NCI-H1930 (cell line): ENCODE measurements around the gene CNPY1.
"Not testable (repeated sequence)": the region's sequence is repeated elsewhere in the genome, so short reads cannot be mapped to it uniquely, and the experiment has no call there.

Experiments used
- DNase-seq, 2 experiments: peaks; one replicate each; lab custom pipeline; 2025; lab: John Stamatoyannopoulos, UW

The CNPY1 gene

DNA sequence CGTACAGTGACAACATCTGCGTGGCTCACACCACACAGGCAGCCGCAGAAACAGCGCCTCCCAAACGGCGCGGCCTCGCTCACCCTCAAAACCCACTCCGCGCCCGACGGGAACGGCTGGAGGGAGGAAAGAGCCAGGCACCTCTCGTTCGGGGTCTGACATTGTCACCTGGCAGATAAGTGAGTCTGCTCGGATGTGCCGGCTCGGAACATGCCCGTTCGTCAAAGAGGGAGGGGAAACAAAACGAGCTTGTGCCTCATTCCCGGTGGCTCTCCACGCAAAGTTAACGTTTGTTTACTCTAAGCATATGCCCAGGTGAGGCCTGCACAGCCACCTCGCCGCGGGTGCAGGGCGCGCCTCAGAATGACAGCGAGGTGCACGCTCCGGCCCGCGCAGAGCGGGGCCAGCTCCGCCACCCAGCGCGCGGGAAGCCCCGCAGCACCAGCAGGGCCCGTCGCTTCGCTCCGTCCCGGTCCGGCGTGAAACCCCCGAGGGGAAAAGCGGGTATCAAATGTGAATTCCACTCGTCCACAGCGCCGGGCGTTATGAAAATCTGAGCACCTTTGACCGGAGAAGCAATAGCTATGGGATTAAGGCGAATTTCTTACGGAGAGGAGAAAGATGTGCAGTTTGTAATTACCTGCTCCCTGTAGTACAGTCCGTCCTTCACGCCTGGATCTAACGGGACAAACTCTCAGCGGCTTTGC is 13.1 kb downstream of the CNPY1 start:
- no peak for DNase-seq

DNA sequence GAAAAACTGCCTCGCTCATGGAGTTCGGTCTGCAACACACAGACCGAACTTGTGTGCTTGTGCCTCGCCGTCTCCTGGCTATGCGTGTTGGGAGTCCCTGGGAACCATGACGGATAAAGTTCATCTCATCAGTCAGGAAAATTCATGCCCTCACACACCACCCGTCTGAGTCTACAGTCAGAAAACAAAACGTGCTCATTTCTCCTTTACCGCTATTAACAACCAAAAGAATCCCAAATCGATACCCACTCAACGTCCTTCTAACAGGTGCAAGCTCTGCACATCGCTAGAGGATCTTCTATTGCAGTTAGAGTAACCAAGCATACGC is 13.6 kb downstream of the CNPY1 start:
- DNase-seq: no peak

DNA sequence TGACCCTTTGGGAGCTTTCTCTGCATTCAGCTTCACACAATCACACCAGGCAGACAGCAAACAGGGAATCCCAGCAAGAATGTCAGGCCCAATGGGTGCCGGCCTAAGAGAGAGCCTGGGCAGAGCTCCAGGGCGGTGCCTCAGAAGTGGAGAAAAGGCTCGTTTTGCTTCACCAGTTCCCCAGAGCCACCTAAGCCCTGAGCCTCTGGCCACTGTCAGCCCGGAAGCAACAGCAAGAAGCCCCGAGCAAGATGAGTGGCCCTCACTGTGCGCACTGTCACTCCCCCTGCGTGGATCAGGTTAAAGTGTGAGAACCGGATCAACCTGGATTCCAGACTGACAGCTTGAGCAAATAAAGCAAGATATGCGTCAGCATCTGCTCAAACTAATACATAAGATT is 14.7 kb downstream of the CNPY1 start:
- DNase-seq: no peak

DNA sequence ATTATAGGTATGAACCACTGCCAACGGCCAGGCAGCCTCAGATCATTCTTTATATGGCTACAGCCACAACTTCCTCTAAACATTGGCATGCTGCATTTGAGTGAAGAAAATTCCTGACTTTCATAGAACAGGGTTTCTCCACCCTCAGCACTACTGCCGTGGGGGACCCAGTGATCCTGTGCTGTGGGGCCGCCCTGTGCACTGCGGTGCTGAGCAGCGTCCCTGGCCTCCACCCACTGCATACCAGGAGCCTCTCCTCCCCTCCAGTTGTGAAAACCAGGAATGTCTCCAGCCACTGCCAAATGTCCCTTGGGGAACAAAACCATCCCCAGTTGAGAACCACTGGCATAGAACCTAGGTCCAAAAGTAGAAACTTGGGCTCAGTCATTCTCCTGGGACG is 15.8 kb downstream of the CNPY1 start:
- DNase-seq: no peak

DNA sequence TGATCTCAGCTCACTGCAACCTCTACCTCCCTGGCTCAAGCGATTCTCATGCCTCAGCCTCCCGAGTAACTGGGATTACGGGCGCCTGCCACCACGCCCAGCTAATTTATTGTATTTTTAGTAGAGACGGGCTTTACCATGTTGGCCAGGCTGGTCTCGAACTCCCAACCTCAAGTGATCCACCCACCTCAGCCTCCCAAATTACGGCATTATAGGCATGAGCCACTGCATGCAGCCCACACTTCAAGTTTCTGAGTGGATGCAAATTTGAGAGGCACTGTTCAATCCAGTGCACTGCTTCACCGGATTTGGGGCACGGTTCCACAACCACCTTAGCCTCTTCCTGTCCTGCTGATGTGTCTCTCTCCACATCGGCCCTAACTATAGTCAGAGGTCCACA is 16.5 kb downstream of the CNPY1 start:
- no peak for DNase-seq

DNA sequence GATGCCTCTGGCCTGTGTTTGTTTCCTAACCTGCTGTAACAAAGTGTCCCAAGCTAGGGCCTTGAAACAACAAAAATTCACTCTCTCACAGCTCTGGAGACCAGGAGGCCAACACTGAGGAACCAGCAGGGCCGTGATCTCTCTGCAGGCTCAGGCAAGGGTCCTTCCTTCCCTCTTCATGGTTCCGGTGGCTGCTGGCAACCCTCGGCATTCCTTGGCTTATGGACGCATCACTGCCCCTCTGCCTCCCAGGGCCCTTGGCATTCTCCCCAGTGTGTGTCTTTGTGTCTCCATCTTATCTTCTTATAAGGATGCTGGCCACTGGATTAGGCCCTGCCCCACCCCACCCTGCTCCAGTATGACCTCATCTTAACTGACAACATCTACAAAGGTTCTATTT is 17.0 kb downstream of the CNPY1 start:
- DNase-seq: no peak

DNA sequence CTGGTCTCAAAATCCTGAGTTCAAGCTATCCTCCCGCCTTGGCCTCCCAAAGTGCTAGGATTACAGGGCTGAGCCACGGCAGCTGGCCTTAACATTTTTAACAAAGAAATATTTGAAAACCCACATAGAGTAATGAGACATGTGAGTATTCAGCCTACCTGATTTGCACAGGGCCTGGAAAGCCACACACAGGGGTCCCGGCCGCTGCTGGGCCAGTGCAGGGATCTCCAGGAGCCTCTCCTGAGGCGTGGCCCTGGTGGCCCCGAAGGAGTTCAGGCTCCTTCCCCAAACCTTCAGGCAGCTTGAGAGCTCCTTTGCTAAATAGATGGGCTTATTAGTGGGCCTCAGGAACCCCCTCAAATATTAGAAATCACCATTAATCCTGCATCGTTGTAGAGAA is 18.7 kb downstream of the CNPY1 start:
- no peak for DNase-seq

DNA sequence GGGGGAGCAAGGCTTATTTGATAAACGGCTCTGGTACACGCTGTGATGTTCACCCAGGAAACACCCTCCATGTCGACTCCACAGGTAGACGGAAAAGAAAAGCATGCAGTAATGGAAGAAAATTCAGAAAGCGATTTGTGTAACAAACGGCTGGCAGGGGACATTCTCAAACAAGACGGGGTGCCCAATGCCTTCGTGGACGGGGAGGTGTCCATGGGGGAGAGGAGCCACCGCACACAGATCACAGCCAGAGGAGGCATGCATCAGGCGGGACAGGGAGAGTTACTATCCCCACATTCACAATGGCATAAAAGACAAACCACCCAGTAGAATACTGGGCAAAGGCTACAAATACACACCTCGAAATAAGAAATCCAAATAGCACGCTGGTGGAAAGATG is 20.1 kb downstream of the CNPY1 start:
- no peak for DNase-seq

DNA sequence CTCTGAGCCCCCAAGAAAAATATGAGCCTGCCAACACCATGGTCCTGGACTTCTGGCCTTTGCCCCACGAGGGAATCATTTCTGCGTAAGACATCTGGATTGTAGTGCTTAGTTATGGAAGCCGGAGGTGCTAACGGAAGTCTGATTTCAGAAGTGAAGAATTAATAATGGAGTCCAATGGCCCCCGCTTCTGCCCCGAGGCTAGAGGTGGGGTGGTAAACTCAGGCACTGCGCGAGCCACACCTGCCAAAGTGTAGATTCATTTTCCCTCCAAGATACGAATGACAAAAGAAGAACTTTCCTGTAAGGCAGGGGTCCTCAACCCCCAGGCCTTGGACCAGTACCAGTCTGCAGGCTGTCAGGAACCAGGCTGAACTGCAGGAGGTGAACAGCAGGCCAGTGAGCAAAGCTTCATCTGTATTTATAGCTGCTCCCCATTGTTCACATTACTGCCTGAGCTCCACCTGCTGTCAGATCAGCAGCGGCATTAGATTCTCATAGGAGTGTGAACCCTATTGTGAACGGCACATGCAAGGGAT is 22.3 kb downstream of the CNPY1 start:
- DNase-seq: no peak

DNA sequence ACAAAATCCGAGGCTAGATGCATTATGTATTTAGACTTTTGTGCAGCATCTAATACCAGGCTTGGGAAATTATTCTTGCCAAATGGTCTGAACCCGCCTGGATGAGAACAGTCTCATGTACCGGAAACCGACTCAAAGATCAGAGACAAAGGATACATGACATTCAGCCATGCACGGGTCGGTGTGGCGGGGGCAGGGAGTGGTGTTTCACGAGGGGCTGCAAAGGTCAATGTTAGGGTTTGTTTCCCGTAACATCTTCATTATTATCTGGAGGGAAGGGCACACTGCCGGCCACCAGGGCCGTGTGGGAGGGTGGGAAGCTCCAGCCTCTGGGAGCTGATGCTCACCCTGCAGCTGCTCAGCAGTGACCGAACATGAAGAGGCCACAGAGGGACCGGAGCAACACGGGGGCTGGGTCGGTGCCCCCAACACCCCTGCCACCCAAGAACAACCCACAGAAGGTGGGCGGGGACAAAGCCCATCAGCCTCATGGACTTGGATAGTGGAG is 23.1 kb downstream of the CNPY1 start:
- no peak for DNase-seq

DNA sequence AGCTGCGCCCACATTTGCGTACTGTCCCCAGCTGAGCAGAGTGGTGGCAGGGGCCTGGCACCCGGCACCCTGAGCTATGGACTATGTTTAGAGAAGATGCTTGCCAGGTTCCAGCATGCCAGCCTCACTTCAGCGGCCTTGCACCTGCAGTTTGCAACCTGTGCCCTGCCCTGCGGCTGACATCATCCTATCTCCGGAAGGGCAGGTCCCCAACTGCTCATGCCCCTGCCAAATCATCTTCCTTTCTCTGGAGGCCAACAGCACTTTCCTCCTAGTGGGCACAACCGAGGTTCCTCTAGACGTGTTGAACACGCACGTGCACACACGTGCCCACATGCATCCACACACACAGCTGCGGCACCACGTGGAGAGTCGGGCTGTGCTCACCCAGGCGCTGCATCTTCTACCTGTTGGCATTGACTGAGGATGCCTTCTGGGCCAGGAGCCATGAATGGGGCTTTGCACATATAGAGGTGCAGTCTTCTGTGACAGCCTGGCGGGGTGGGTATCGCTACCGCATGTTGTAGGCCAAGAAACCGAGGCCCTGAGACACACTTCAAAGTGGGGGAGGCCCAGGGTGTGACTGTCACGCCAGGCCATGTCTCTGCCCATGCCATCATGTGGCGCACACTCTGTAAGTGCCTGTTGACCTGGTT is 24.5 kb downstream of the CNPY1 start:
- no peak for DNase-seq

DNA sequence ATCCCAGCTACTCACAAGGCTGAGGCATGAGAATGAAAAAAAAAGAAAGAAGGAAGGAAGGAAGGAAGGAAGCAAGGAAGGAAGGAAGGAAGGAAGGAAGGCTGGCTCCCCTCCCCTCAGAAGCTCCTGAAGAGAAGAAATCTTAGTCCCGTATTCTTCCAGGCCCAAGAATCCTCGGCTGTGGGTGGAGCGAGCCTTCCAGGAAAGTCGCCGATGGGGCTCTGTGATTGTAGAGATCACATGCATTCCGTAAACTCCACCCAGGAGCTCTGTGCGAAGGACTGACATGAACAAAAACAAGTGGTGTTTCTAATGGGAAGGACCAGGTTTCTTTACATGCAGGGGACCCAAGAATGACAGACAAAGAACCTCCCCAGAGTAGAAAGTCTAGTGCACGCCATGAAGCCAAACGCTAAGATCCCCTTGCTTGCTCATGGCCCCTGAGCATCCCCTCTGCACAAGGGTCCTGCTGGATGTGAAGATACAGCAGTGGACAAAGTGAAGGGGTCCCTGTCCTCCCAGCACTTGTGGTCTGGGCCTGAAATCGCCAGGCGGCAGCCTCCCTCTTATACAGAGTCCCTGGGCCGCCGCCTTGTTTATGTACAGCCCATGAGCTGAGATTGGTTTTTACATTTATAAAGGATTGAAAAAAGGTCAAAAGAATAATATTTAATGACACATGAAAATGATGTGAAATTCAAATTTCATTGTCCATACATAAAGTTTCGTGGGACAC is 25.2 kb downstream of the CNPY1 start:
- no peak for DNase-seq

DNA sequence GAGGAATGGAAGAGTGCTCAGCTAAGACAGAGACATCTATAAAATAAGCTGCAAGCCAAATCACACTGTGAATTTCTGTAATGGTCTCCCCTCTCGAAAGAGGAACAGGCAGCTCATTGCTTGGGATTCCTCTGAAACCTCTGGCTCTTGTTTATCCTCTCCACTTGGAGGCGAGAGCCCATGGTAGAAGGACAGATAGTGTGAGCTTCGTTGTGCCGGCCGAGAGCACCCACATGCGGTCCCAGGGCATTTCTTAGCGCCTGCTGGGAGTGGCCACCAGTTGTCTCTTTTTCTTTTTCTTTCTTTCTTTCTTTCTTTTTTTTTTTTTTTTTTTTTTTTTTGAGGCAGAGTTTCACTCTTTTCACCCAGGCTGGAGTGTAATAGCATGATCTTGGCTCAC is 26.2 kb downstream of the CNPY1 start:
- no peak for DNase-seq

DNA sequence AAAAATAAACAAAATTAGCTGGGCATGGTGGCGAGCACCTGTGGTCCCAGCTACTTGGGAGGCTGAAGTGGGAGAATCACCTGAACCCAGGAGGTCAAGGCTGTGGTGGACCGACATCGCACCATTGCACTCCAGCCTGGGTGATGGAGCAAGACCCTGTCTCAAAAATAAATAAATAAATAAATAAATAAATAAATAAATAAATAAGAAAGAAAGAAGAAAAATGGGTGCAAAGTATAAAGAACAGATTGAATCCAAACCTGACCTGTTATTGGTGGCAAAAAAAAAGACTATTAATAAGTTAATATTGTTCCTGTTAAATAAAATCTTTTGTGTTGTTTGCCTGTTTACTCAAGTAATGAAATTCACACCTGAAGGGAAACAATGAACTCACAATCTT is 27.0 kb downstream of the CNPY1 start:
- DNase-seq: not testable (repeated sequence)

DNA sequence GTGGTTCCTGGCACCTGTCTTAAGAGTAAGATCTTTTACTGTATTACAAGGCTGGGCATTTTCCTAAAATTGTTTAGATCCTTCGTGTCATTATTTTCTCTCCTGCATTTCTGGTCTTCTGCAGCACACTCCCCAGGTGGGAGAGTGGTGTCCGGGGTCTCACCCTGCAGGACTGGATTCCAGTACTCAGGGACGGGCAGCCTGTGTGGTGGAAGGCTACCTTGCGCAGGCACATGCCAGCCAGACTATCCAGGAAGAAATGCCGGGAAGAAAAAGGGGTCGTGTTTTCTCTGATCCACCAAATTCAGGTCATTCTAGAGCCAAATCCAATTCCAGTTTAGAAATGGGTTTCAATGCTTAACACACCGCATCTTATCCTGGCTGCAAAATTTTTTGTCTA is 27.7 kb downstream of the CNPY1 start:
- no peak for DNase-seq

DNA sequence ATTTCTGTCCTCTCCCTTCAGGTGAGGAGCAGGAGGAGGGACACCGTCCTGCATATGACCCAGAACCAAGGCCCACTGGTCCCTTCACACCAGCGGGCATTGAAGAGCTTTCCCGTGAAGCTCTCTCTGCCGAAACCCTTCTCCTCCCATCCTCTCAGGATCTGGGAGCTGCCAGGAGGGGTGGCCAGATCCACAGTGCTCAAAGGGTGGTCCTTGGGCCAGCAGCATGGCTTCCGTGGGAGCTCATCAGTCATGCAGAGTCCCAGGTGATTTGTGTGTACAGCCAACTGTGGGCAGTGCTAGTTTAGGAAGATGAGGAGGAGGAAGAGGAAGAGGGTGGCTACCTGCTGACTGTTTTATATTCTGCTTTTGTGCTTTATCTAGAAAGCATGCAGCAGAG is 28.4 kb downstream of the CNPY1 start:
- DNase-seq: no peak

DNA sequence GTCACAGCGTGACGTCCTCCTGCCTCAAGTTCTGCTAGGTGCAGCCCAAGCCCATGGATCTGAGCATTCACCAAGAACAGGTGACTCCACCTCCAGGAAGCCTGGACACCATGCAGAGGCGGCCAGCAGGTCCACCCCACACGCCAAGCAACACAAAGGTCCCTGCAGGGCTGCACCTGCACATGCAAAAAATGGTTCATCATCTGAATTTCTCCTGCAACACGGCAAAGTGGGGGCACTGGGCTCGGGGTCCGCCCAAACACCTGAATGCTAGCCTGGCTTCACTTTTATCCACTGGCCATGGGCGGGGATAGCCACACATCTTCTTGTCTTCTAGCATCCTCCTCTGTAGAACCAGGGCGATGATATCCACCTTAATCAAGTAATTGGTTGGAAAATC is 28.9 kb downstream of the CNPY1 start:
- no peak for DNase-seq

DNA sequence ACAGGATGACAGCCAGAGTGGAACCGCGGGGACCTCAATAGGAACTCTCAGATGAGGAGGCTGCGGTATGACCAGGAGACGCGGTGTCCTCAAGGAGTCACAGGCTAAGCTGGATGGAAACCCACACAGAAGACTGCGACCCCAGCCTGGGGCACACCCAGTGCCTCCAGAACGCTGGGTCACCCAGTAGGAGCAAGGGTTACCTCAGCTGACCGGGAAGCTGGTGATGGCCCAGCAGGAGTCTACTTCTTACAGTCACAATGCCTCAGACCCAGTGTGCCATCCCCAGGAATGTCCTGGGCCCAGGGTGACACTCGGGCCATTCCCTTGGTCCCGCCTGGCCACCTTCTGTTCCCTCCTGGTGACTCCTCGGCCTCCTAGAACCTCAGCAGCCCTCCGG is 29.9 kb downstream of the CNPY1 start:
- no peak for DNase-seq

DNA sequence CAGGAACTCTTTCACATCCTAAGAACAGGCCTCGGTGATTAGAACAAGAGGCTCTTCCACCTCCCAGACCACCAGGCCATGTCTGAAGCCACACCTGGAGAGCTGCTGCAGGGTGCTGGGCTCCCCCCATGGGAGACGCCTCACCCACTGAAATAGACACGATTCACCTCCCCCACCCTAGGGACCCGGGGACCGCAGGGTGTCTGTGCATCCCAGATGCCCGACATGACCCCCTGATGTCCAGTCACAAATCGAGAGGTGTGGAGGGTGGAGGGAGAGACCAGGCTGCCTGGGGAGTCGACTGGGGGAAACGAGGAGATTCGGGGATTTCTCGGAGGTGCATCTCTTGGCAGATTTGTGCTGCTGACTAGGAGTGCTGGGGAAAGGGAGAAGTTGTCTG is 31.0 kb downstream of the CNPY1 start:
- DNase-seq: no peak

DNA sequence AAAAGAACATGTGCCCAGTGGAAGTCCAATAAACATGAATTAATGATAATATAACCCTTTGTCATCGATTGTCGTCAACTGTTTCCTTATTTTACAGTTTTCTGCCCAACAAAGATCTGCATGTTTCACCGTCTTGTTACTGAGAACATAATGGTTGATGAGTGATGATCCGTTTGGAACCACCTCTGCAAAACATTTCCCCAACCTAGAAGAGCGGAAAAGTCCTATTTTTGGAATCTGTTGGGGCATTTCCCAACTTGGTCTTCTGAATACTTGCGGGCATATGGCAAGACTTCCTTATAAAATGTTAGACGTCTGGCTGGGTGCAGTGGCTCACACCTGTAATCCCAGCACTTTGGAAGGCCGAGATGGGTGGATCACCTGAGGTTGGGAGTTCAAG is 32.1 kb downstream of the CNPY1 start:
- DNase-seq: no peak

DNA sequence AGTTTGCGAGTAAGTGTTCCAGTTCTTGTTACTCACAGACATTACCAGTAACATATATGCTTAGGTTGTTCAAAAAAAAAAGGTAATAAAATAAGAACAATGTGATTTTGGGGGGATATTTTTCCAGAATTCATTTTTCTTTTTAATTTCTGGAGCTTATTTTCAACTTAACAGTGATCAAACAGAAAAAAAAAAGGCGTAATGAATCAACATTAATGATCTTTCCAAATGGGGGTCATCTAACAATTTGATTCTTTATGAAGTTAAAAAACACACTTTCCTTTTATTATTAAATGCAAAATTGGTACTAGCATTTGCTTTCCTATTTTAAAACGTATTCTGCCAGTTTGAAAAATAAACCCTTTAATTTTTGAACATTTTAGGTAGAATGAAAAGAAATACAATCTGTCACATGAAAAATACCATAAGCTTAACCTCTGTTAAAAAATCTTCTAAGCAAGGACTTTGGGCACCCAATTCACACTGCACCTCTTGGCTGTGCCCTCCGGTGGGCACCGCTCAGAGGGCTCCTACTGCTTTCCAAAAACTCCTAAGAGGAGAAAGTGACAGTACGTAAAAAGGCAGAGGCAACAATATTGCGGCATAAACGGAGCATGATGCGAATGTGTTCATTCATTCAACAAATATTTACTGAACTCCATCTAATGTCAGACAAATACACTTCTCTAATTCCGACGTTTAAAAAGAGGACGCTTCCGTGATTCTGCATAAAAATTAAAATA is 32.6 kb downstream of the CNPY1 start:
- DNase-seq: no peak

DNA sequence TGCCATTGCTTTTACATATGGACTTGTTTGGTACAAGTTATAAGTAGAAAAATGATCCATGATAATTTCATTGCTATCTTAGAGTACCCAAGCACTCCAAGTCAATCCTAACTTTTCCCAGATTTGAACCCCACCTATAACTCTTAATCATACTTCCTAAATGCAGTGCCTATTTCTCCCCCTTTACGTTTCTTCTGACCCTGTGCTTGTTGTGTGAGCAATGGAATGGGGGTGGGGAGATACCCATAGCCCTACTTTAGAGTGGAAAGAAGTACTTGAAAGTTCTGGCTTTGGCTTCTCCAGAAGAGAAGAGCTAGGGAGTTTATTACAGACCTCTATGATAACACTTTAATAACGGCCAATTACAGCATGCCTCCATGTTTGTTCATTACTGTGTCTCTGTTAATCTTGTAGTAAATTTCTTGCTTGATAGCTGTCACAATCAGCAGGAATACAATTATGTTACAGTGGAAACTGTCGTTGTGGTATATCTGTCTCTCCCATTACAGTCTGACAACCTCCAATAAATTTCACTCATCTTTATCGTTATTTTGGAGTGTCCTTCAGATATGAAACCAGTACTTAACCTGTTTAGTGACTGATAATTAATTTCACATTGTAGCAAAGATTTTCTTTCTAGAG is 34.0 kb downstream of the CNPY1 start:
- no peak for DNase-seq
